OCI-LY7 (cell line): Measurements from ENCODE around the gene SRP68. TPM values are rescaled to one million over a fixed set of nuclear protein-coding genes. Genes with fewer than 3 reads are reported as not detected.

Experiments
- BruUV-seq: library from RNA; stranded (reverse); fragments of 400-500 nt; replicated peaks from 2 replicates; lab custom pipeline; 2021; lab: Mats Ljungman, UMichigan
- CTCF ChIA-PET: fragments of 300-600 bp; sonication (Branson Sonifier 250); formaldehyde crosslinking; loops from one replicate; lab custom pipeline; 2022; ENCODE audit warnings: antibody characterized with exemption; ENCODE audit not compliant: unreplicated experiment; lab: Charles Lee
- POLR2A ChIA-PET: fragments of 300-600 bp; sonication (Branson Sonifier 250); formaldehyde crosslinking; loops from one replicate; lab custom pipeline; 2022; ENCODE audit warnings: antibody characterized with exemption; lab: Charles Lee
- DNase-seq: peaks from one replicate; pipeline ENCODE4 v3.0.0-alpha.2; 2015; ENCODE audit warnings: low spot score
- H2AFZ ChIP-seq: fragments of 200-600 bp; sonication (generic), shearing (Covaris generic); 2 replicates; pipeline ENCODE4 v1.6.1; 2014; ENCODE audit warnings: mild to moderate bottlenecking, antibody characterized with exemption, low read length, moderate library complexity
- H3K27ac ChIP-seq: fragments of 200-600 bp; sonication (generic); 2 replicates; pipeline ENCODE4 v1.5.1; 2014; ENCODE audit warnings: mixed run types, low read depth, mild to moderate bottlenecking, moderate library complexity, low read length, inconsistent platforms; ENCODE audit not compliant: poor library complexity, severe bottlenecking
- H3K36me3 ChIP-seq: fragments of 200-600 bp; sonication (generic); 2 replicates; pipeline ENCODE4 v1.6.1; 2014; ENCODE audit warnings: mild to moderate bottlenecking, antibody characterized with exemption, low read length, moderate library complexity, mixed read lengths; ENCODE audit not compliant: insufficient read depth
- H3K4me1 ChIP-seq: fragments of 200-600 bp; sonication (generic); 2 replicates; pipeline ENCODE4 v1.5.1; 2014; ENCODE audit warnings: mild to moderate bottlenecking, low read length; ENCODE audit not compliant: insufficient read depth, poor library complexity, severe bottlenecking
- H3K4me2 ChIP-seq: fragments of 200-600 bp; sonication (generic); 2 replicates; pipeline ENCODE4 v1.6.1; 2014; ENCODE audit warnings: mild to moderate bottlenecking, low read length
- H3K4me3 ChIP-seq: fragments of 200-600 bp; sonication (generic); 2 replicates; pipeline ENCODE4 v1.5.1; 2014; ENCODE audit warnings: mild to moderate bottlenecking, low read depth, low read length; ENCODE audit not compliant: poor library complexity, severe bottlenecking
- H3K79me2 ChIP-seq: fragments of 200-600 bp; sonication (generic); 2 replicates; pipeline ENCODE4 v1.6.1; 2016; ENCODE audit warnings: low read depth, mild to moderate bottlenecking, low read length, moderate library complexity, mixed read lengths; ENCODE audit not compliant: insufficient read depth
- H3K9me2 ChIP-seq: fragments of 200-600 bp; sonication (generic); 2 replicates; pipeline ENCODE4 v1.6.1; 2016; ENCODE audit warnings: mild to moderate bottlenecking, low read length, mixed read lengths; ENCODE audit not compliant: insufficient read depth
- H3K9me3 ChIP-seq: fragments of 200-600 bp; sonication (generic); 2 replicates; pipeline ENCODE4 v1.6.1; 2014; ENCODE audit warnings: mild to moderate bottlenecking, mixed run types, low read length, mixed read lengths
- H4K20me1 ChIP-seq: fragments of 200-600 bp; sonication (generic); 2 replicates; pipeline ENCODE4 v1.6.1; 2014; ENCODE audit warnings: mild to moderate bottlenecking, antibody characterized with exemption, low read length, moderate library complexity, mixed read lengths; ENCODE audit not compliant: insufficient read depth
- CTCF ChIP-seq: fragments of 200-600 bp; sonication (generic); conservative IDR thresholded peaks from 2 replicates; pipeline ENCODE4 v1.5.1; 2014; ENCODE audit warnings: mild to moderate bottlenecking, antibody characterized with exemption, low read length, moderate library complexity, mixed read lengths
- EZH2phosphoT487 ChIP-seq: fragments of 200-600 bp; sonication (generic); IDR thresholded peaks from 2 replicates; pipeline ENCODE4 v1.6.1; 2018; ENCODE audit warnings: low read depth, borderline replicate concordance, mild to moderate bottlenecking, mixed run types, antibody characterized with exemption, low read length, moderate library complexity, mixed read lengths
- intact Hi-C: fragments of 100-400 bp; cut with micrococcal nuclease; formaldehyde crosslinking; loops from one replicate; pipeline ENCODE4 v1.10.0; 2022; ENCODE audit not compliant: unreplicated experiment
- total RNA-seq, 2 experiments: library from RNA; depleted of rRNA in 1 of 2; stranded (reverse); fragments of >200 nt in 1 of 2; shearing (Covaris generic) in 1 of 2; gene quantifications; 2 replicates each; pipeline ENCODE4 v1.2.3, GENCODE V29; 2014 to 2022

The SRP68 gene
- total RNA-seq, 2 experiments from 2014 or later: 54.0 to 200 TPM

GRCh38 chr17:76049239-76049638 lies 23.1 kb downstream of the SRP68 start:
- no peak overlapping the region; the same call in 1 of the 2 replicates for H2AFZ ChIP-seq
- no peaks in the 10 kb centered on the region for H3K9me2 ChIP-seq
- DNase-seq: no peak
- H4K20me1 ChIP-seq: no peaks in the 10 kb centered on the region
- no TSS peak for BruUV-seq
- H3K9me3 ChIP-seq: no peaks in the 10 kb centered on the region
- intact Hi-C loops: loop anchor here (2.0 kb wide), 1 partner anchor 34 kb away; no protein-coding TSS in a partner anchor
- ChIA-PET POLR2A (interaction anchor here (0.6 to 3.0 kb wide), 10 partner anchors 8 to 139 kb away, joined by 3 to 10 read pairs (median 4); partner anchors contain the start of gene SRP68), CTCF (no interaction called here)
- peaks cover 3% of the 10 kb centered on the region; the same call in 1 of the 2 replicates for H3K79me2 ChIP-seq
- H3K4me3 ChIP-seq: peak overlapping the region; percentile 39
- H3K36me3 ChIP-seq: peaks cover 95% of the 10 kb centered on the region
- TF ChIP-seq EZH2phosphoT487 (no peak), CTCF (no peak)
- peaks cover 36% of the 10 kb centered on the region for H3K4me1 ChIP-seq
- H3K4me2 ChIP-seq: peak overlapping the region; percentile 72
- H3K27ac ChIP-seq: peak overlapping the region; percentile 73

- intact Hi-C loops: loop anchor here (2.0 kb wide), 1 partner anchor 34 kb away; no protein-coding TSS in a partner anchor
- Histone ChIP-seq H2AFZ (no peak overlapping the region; the same call in 1 of the 2 replicates), H3K4me1 (peaks cover 36% of the 10 kb centered on the region), H3K27ac (peak overlapping the region; percentile 73), H4K20me1 (no peaks in the 10 kb centered on the region), H3K4me3 (peak overlapping the region; percentile 39), H3K4me2 (peak overlapping the region; percentile 72), H3K9me2 (no peaks in the 10 kb centered on the region), H3K36me3 (peaks cover 95% of the 10 kb centered on the region), H3K9me3 (no peaks in the 10 kb centered on the region), H3K79me2 (peaks cover 3% of the 10 kb centered on the region; the same call in 1 of the 2 replicates)
- TSS peak; percentile 3 for BruUV-seq
- DNase-seq: peak; percentile 80
- TF ChIP-seq EZH2phosphoT487 (no peak), CTCF (no peak)
- POLR2A ChIA-PET: interaction anchor here (0.7 to 3.0 kb wide), 9 partner anchors 9 to 138 kb away, joined by 3 to 10 read pairs (median 4); no protein-coding TSS in a partner anchor
- CTCF ChIA-PET: no interaction called here
Measured at GRCh38 chr17:76048711-76049110, 23.6 kb downstream of the SRP68 start.
